ENCODE data around the gene CSK. TPM values are rescaled to one million over a fixed set of nuclear protein-coding genes. Genes with fewer than 3 reads are reported as not detected.

CSK gene
- total RNA-seq, 1 donor from 2014 or later, result 57.0 TPM

- H3K27ac Mint-ChIP-seq (ENCODE audit: unreplicated experiment), result no peak overlapping the region
- H3K36me3 Mint-ChIP-seq (ENCODE audit: unreplicated experiment), result no peaks in the 10 kb centered on the region
- H3K4me3 Mint-ChIP-seq (ENCODE audit: unreplicated experiment), result no peak overlapping the region
- no peak for DNase-seq (ENCODE audit: extremely low spot score, unreplicated experiment)
- TF ChIP-seq, protein P1, sequence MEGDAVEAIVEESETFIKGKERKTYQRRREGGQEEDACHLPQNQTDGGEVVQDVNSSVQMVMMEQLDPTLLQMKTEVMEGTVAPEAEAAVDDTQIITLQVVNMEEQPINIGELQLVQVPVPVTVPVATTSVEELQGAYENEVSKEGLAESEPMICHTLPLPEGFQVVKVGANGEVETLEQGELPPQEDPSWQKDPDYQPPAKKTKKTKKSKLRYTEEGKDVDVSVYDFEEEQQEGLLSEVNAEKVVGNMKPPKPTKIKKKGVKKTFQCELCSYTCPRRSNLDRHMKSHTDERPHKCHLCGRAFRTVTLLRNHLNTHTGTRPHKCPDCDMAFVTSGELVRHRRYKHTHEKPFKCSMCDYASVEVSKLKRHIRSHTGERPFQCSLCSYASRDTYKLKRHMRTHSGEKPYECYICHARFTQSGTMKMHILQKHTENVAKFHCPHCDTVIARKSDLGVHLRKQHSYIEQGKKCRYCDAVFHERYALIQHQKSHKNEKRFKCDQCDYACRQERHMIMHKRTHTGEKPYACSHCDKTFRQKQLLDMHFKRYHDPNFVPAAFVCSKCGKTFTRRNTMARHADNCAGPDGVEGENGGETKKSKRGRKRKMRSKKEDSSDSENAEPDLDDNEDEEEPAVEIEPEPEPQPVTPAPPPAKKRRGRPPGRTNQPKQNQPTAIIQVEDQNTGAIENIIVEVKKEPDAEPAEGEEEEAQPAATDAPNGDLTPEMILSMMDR (IDR thresholded peaks at IDR 0.05), result no peak
- H3K4me1 Mint-ChIP-seq (ENCODE audit: unreplicated experiment), result no peaks in the 10 kb centered on the region
- peaks cover 13% of the 10 kb centered on the region for H3K27me3 Mint-ChIP-seq (ENCODE audit: unreplicated experiment)
- H3K9me3 Mint-ChIP-seq (ENCODE audit: unreplicated experiment), result peaks cover 4% of the 10 kb centered on the region
Measured at GRCh38 chr15:74742422-74742821, 39.5 kb upstream of the CSK start.

DNA sequence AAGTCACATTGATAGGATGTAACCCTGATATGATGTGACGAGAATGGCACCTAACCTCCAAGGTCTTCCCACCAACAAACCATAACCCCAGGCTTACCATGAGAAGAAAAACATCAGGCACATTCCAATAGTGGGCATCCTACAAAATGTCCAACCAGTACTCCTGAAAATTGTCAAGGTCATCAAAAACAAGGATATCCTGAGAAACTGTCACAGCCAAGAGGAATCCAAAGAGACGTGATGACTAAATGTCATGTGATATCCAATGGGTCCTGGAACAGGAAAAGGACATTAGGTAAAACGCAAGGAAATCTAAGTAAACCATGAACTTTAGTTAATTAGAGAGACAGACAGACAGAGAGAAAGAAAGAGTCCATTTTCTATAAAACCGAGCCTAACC is 35.5 kb upstream of the CSK start:
- no peaks in the 10 kb centered on the region for H3K4me1 Mint-ChIP-seq (ENCODE audit: unreplicated experiment)

GRCh38 chr15:74748322-74748946 is 33.4 kb upstream of the CSK start, which contains the start of gene CYP1A2:
TSS of gene CYP1A2 (plus strand) at chr15:74748845. CDS start at chr15:74749739, 894 bp downstream.
- no peaks in the 10 kb centered on the region for H3K27me3 Mint-ChIP-seq (ENCODE audit: unreplicated experiment)
- H3K9me3 Mint-ChIP-seq (ENCODE audit: unreplicated experiment), result no peaks in the 10 kb centered on the region
- H3K4me1 Mint-ChIP-seq (ENCODE audit: unreplicated experiment), result peaks cover 6% of the 10 kb centered on the region
- TF ChIP-seq, protein P1 (IDR thresholded peaks at IDR 0.05), result no peak
- no peak within 1 kb of the TSS for H3K27ac Mint-ChIP-seq (ENCODE audit: unreplicated experiment)
- H3K4me3 Mint-ChIP-seq (ENCODE audit: unreplicated experiment), result no peak within 1 kb of the TSS
- no peaks in the 10 kb centered on the region for H3K36me3 Mint-ChIP-seq (ENCODE audit: unreplicated experiment)
- no peak for DNase-seq (ENCODE audit: extremely low spot score, unreplicated experiment)

More for the DNA sequence above, 35.5 kb upstream of the CSK start:
- TF ChIP-seq, protein P1 (IDR thresholded peaks at IDR 0.05), result no peak
- Mint-ChIP-seq H3K36me3 (ENCODE audit: unreplicated experiment) (no peaks in the 10 kb centered on the region), H3K4me3 (ENCODE audit: unreplicated experiment) (no peak overlapping the region), H3K9me3 (ENCODE audit: unreplicated experiment) (peaks cover 4% of the 10 kb centered on the region), H3K27ac (ENCODE audit: unreplicated experiment) (no peak overlapping the region), H3K27me3 (ENCODE audit: unreplicated experiment) (peaks cover 5% of the 10 kb centered on the region)
- no peak for DNase-seq (ENCODE audit: extremely low spot score, unreplicated experiment)

GRCh38 chr15:74749832-74750231 is 32.0 kb upstream of the CSK start:
- Mint-ChIP-seq H3K27ac (ENCODE audit: unreplicated experiment) (no peak overlapping the region), H3K36me3 (ENCODE audit: unreplicated experiment) (no peaks in the 10 kb centered on the region), H3K27me3 (ENCODE audit: unreplicated experiment) (no peaks in the 10 kb centered on the region), H3K4me3 (ENCODE audit: unreplicated experiment) (no peak overlapping the region), H3K4me1 (ENCODE audit: unreplicated experiment) (peaks cover 6% of the 10 kb centered on the region), H3K9me3 (ENCODE audit: unreplicated experiment) (no peaks in the 10 kb centered on the region)
- TF ChIP-seq, protein P1 (IDR thresholded peaks at IDR 0.05), result no peak
- DNase-seq (ENCODE audit: extremely low spot score, unreplicated experiment), result no peak

DNA sequence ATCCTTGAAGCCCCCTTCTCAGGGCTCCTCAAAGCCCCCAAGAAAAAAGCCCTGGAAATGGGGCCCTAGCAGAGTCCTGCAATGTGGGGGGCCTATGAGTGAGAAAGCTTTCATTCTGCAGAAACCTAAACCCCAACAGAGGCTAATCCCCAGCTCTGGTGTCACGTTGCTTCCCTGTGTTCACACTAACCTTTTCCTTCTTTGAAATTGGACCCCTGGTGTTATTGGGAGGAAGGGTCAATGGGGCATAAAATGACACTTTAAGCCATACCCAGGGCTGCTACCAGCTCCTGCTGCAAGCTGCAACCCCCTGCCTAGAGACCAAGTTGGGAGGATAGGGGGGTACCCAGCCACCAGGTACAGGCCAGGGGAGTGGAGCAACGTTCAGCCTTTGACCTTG is 31.1 kb upstream of the CSK start:
- TF ChIP-seq, protein P1 (IDR thresholded peaks at IDR 0.05), result no peak
- Mint-ChIP-seq H3K27ac (ENCODE audit: unreplicated experiment) (no peak overlapping the region), H3K9me3 (ENCODE audit: unreplicated experiment) (no peaks in the 10 kb centered on the region), H3K27me3 (ENCODE audit: unreplicated experiment) (no peaks in the 10 kb centered on the region), H3K4me1 (ENCODE audit: unreplicated experiment) (peaks cover 6% of the 10 kb centered on the region), H3K4me3 (ENCODE audit: unreplicated experiment) (no peak overlapping the region), H3K36me3 (ENCODE audit: unreplicated experiment) (no peaks in the 10 kb centered on the region)
- no peak for DNase-seq (ENCODE audit: extremely low spot score, unreplicated experiment)

Measured in osteocyte (in vitro differentiated cells).